ENCODE results near the gene OR2AK2. TPM values are rescaled to one million over a fixed set of nuclear protein-coding genes. Genes with fewer than 3 reads are reported as not detected.
"Not testable (repeated sequence)": the region's sequence is repeated elsewhere in the genome, so short reads cannot be mapped to it uniquely, and the experiment has no call there.

OR2AK2 gene
- total RNA-seq, 1 experiment from 2014 or later: not detected

GRCh38 chr1:247933989-247934388 lies 31.0 kb upstream of the OR2AK2 start:
- Mint-ChIP-seq H3K4me3 (ENCODE audit: low read depth, unreplicated experiment) (no peak overlapping the region), H3K36me3 (ENCODE audit: insufficient read depth, unreplicated experiment) (peaks cover 4% of the 10 kb centered on the region), H3K4me1 (ENCODE audit: low read depth, unreplicated experiment) (no peaks in the 10 kb centered on the region), H3K27me3 (ENCODE audit: unreplicated experiment) (no peaks in the 10 kb centered on the region), H3K9me3 (ENCODE audit: low read depth, unreplicated experiment) (peaks cover 21% of the 10 kb centered on the region), H3K27ac (ENCODE audit: unreplicated experiment) (no peak overlapping the region)
- DNase-seq: no peak
- BruUV-seq (replicated peaks): no TSS peak
- CTCF ChIA-PET: no interaction called here
- no peak for TF ChIP-seq CTCF (IDR thresholded peaks at IDR 0.05; ENCODE audit: unreplicated experiment)
- intact Hi-C loops (cut with micrococcal nuclease; ENCODE audit: unreplicated experiment): no loop called here

DNA sequence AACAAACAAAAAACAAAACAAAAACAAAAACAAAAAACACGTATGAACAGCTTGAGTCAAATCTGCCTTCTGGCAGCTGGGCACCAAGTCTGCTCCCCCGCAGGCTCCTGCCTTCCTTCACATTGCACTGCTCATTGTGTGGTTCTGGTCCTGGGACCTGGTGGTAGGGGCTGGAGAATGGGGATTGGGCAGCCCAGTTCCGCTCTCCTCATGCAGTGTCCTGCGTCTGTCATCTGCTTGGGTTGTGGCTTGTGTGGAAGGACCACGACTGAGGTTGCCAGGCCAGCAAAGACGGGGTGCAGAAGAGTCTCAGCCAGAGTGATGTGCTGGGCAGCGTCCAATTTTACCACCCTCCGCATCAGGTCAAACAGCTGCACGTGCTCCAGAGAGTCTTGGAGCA lies 29.3 kb upstream of the OR2AK2 start:
- H3K4me1 Mint-ChIP-seq (ENCODE audit: low read depth, unreplicated experiment): no peaks in the 10 kb centered on the region
- intact Hi-C loops (cut with micrococcal nuclease; ENCODE audit: unreplicated experiment): no loop called here
- H3K36me3 Mint-ChIP-seq (ENCODE audit: insufficient read depth, unreplicated experiment): peaks cover 4% of the 10 kb centered on the region
- DNase-seq: no peak
- BruUV-seq (replicated peaks): no TSS peak
- no peaks in the 10 kb centered on the region for H3K27me3 Mint-ChIP-seq (ENCODE audit: unreplicated experiment)
- H3K4me3 Mint-ChIP-seq (ENCODE audit: low read depth, unreplicated experiment): no peak overlapping the region
- H3K27ac Mint-ChIP-seq (ENCODE audit: unreplicated experiment): no peak overlapping the region
- peaks cover 24% of the 10 kb centered on the region for H3K9me3 Mint-ChIP-seq (ENCODE audit: low read depth, unreplicated experiment)
- CTCF ChIA-PET: no interaction called here
- TF ChIP-seq CTCF (IDR thresholded peaks at IDR 0.05; ENCODE audit: unreplicated experiment): no peak

DNA sequence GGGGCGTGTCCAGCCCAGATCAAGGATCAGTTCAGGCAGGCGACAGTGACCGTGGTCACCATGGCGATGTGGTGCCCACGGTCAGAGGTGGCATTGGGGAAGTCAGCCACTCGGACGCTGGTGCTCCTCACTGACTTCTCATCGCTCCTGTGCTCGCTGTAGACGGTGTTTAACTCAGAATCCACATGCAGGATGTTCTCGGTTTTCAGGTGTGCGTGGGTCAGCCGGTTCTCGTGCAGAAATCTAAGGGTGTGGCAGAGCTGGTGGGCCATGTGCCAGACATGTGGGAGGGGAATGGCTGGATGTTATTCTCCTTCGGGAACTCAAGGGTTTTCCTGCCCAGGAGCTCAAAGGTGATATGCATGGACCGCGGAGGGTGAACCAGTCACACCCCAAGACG lies 28.6 kb upstream of the OR2AK2 start:
- peaks cover 4% of the 10 kb centered on the region for H3K36me3 Mint-ChIP-seq (ENCODE audit: insufficient read depth, unreplicated experiment)
- DNase-seq: no peak
- H3K4me1 Mint-ChIP-seq (ENCODE audit: low read depth, unreplicated experiment): no peaks in the 10 kb centered on the region
- no peak for TF ChIP-seq CTCF (IDR thresholded peaks at IDR 0.05; ENCODE audit: unreplicated experiment)
- CTCF ChIA-PET: no interaction called here
- no peaks in the 10 kb centered on the region for H3K27me3 Mint-ChIP-seq (ENCODE audit: unreplicated experiment)
- intact Hi-C loops (cut with micrococcal nuclease; ENCODE audit: unreplicated experiment): no loop called here
- H3K9me3 Mint-ChIP-seq (ENCODE audit: low read depth, unreplicated experiment): peaks cover 23% of the 10 kb centered on the region
- no peak overlapping the region for H3K4me3 Mint-ChIP-seq (ENCODE audit: low read depth, unreplicated experiment)
- no TSS peak for BruUV-seq (replicated peaks)
- H3K27ac Mint-ChIP-seq (ENCODE audit: unreplicated experiment): no peak overlapping the region

GRCh38 chr1:247936965-247937734 lies 27.9 kb upstream of the OR2AK2 start:
- H3K27ac Mint-ChIP-seq (ENCODE audit: unreplicated experiment); H3K4me1 Mint-ChIP-seq (ENCODE audit: low read depth, unreplicated experiment); CTCF ChIA-PET; intact Hi-C loops (cut with micrococcal nuclease; ENCODE audit: unreplicated experiment); H3K4me3 Mint-ChIP-seq (ENCODE audit: low read depth, unreplicated experiment); H3K27me3 Mint-ChIP-seq (ENCODE audit: unreplicated experiment); BruUV-seq (replicated peaks); H3K36me3 Mint-ChIP-seq (ENCODE audit: insufficient read depth, unreplicated experiment): not testable (repeated sequence)
- H3K9me3 Mint-ChIP-seq (ENCODE audit: low read depth, unreplicated experiment): peaks cover 23% of the 10 kb centered on the region
- peak; percentile 4 for DNase-seq
- TF ChIP-seq CTCF (IDR thresholded peaks at IDR 0.05; ENCODE audit: unreplicated experiment): peak; percentile 76
